GM18499 (cell line): ENCODE results near the gene KIF5A.
"Not testable (repeated sequence)": the region's sequence is repeated elsewhere in the genome, so short reads cannot be mapped to it uniquely, and the experiment has no call there.

Experiments
- ATAC-seq: cut with Tn5 transposase; IDR thresholded peaks from one replicate; pipeline ENCODE4 v1.9.1; 2021; ENCODE audit warnings: moderate number of reproducible peaks; ENCODE audit not compliant: insufficient read depth, unreplicated experiment

The KIF5A gene

DNA sequence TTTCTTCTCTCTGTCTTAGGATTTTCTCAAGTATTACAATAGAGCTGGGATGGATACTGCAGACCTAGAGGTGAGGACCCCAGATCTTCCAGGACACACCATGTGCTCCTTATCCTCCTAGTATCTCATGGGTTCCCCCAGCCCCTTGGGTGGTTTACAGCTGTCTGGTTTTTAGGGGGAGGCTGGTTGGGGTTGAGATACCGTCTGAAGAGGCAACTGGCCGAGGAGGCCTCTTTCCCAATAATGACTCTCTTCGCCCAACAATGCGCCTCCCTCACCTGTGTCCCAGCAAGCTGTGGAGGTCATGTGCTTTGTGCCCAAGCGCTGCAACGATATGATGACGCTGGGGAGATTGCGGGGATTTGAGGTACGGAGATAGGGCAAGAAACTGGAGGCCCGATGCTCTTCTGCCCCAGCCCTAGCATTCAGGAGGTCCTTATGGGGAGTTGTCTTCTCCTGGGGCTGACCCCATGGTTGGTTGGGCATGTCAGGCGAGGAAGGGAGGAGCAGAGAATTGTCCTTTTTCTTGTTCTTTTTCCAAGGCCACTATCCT lies 65.2 kb downstream of the KIF5A start:
- ATAC-seq: no peak

DNA sequence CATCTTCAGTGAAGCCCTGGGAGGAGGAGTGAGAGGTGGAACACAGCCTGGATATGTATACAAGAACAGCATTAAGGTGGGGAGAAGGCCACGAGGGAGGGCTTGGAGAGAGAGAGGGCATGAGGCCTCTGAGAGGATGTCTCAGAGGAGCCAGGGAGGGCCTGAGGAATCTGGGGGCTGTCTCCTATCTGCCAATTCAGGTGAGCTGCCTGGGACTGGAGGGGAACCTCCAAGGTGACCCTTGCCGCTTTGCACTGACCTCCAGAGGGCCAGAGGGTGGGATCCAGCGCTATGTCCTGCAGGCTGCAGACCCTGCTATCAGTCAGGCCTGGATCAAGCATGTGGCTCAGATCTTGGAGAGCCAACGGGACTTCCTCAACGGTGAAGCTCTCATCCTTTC lies 65.8 kb downstream of the KIF5A start:
- ATAC-seq: no peak

DNA sequence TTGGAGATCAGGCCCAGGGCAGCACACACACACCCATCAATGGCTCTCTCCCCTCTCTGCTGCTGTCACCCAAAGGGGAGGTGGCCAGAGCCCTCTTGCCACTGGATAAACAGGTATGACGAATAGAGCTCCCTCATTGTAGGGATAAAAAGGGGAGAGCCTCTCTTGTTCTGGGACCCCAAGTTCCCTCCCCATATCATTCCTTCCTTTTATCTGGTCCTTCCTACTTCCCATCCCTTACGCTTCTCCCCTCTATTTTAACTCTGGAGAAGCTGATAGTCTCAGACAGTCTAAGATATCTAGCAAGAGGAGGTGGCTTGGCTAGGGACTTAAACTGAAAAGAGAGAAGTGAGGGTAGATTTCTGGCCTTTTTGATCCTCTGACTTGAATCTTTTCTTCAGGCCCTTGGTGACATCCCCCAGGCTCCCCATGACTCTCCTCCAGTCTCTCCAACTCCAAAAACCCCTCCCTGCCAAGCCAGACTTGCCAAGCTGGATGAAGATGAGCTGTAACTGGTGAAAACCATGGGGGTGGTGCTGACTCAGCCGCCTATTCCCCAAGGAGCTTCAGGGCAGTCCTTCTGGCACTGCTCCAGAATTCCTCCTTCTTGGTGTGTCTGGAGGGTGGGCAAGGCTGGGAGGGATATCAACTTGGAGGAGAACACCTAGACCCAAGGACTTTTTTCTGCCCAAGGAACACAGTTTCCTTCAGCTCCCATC lies 66.7 kb downstream of the KIF5A start:
- ATAC-seq: no peak

DNA sequence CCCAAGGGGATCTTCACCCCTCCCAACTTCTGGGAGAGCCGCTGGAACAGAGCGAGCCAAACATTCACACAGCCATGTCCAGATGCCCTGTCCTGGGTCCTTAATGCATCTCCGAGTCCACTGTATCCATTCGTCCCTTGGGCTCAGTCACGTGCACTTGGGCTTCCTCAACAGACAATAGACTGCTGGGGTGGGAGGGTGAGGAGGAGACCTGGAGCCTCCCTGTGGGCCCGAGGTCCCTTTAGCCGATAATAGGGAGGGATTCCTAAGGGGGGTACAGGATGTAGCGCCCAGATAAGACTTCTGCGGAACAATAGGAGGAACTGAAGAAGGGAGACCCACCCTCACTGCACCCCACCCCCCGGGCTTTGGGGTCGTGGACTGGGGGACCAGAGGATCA lies 68.1 kb downstream of the KIF5A start:
- ATAC-seq: no peak

DNA sequence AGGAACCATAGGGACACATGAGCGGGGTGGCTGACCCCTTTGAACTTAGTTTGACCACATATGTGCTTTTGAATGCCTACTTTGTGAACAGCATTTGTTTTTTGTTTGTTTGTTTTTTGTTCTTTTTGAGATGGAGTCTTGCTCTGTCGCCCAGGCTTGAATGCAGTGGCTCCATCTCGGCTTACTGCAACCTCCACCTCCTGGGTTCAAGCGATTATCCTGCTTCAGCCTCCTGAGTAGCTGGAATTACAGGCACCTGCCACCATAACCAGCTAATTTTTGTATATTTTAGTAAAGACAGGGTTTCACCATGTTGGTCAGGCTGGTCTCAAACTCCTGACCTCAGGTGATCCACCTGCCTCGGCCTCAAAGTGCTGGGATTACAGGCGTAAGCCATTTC lies 68.6 kb downstream of the KIF5A start:
- ATAC-seq: not testable (repeated sequence)

DNA sequence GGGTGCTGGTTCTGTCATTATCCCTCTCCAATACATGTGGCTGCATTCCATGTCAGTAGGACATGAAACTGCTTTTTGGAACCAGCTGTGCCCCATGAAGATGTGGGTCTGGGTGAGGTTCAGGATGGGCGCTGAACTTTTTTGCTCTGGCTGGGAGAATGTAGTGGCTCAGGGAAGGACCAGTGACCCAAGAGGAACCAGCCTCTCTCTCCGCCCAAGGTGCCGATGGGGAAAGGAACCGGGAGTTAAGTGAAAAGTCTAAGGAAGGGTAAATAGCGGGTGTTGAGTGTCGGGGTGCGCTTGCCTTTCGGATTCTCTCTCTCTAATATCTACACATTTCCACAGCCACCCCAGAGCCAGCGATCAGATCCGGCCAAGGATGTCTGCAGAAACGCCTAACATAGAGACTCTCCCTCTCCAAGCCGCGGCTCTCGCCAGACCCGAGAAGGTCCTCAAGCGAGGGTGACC lies 69.2 kb downstream of the KIF5A start:
- no peak for ATAC-seq

DNA sequence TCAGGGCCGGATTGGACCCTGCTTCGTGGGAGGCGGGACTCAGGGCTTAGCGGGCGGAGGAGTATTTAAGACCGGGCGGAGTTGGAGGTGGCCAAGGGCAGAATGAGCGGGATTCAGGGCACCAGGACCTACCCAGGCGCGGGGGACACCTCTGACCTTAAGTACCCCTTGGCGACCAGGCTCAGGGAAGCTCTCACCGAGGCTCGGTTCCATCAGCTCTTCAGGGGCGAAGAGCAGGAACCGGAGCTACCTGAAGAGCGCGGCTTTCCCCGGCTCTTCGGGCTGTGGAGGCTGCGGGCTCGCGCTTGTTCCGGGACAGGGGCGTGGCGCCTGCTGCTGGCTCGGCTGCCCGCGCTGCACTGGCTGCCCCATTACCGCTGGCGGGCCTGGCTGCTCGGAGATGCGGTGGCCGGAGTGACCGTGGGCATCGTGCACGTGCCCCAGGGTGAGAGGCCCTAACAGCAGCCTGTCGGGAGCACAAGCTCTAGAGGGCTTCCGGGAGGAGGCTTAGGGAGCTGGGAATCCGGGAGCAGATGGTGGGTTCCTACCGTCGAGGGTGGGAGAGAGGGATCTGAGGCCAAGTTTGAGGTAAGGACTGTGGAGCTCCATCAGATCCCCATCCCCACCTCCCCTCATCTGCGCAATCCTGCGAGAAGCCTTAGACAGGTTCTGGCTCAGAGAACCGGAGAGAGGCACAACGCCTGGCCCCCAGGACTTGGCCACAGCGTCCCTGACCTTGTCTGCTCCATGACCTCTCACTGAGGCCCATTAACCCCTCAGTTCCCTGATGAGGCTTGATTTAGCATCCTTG lies 69.8 kb downstream of the KIF5A start:
- no peak for ATAC-seq

DNA sequence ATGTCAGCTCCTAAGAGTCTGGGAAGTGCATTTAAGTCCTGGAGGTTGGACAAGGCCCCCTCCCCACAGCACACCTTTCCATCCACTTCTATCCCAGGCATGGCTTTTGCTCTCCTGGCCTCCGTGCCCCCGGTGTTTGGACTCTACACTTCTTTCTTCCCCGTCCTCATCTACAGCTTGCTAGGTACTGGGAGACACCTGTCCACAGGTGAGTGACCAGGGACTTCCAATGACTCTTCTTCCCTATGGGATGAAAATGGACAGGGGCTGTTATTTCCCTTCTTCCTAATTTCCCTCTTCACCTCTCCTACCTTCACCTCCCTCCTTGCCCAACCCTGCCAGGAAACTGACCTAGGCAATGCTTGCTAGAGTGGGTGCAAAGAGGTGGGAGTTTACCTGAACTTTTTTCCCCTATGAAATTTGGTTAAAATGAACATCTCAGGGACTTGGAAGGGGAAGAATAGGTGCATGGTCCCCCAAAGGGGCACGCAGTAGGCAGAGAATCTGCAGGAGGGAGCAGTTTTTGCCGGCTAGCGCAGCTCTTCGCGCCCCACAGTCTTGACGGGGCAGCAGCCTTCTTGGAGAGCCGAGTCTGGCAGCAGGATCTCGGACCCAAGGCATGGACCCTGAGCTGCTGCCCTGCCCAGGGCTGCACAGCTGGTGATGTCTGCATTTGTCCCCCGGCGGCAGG lies 70.5 kb downstream of the KIF5A start:
- ATAC-seq: no peak

DNA sequence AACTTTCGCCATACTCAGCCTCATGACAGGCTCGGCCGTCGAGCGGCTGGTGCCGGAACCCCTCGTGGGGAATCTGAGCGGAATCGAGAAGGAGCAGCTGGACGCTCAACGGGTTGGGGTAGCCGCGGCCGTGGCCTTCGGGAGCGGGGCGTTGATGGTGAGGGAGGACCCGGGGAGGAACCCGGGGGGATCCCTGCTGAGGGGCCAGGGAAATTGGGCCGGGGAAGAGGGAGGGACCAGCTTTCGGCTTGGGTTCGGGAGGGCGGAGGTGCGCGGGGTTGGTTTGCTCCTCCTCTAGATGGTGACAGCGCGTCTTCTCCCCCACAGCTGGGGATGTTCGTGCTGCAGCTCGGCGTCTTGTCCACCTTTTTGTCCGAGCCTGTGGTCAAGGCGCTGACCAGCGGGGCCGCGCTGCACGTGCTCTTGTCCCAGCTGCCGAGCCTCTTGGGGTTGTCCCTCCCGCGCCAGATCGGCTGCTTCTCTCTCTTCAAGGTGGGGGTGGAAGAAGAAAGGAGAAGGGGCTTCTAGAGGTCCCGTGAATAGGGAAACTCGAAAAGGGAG lies 71.2 kb downstream of the KIF5A start:
- ATAC-seq: no peak

DNA sequence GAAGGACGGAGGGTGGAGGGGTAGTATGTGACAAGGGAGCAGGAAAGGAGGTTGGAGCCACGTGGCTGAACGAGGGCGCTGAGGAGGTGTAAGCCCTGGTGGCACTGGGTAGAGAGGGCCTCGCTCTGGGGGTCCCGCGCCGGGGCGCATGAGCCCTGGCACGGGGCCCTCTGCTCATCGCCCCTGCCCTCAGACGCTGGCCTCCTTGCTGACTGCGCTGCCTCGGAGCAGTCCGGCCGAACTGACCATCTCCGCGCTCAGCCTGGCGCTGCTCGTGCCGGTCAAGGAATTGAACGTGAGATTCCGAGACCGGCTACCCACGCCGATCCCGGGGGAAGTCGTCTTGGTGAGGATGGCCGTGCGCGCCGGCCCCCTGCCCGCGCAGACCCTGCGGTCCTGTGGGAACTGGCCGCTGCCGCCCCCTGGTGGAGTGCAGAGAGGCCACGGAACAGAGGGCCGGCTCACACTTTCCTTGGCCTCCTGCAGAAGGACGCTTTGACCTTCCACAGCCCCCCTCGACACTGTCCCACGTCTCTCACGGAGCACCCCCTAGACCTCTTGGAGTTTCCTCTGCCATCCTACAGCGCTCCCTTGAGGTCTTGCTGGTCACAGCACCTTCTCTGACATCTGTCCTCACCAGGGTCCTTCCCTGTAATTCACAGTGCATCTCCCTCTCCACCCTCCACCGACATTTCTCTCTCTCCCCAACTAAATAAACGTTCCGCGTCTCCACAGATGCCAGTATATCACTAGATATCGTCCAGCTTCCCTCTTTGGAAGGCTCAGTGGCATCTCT lies 71.9 kb downstream of the KIF5A start:
- no peak for ATAC-seq

DNA sequence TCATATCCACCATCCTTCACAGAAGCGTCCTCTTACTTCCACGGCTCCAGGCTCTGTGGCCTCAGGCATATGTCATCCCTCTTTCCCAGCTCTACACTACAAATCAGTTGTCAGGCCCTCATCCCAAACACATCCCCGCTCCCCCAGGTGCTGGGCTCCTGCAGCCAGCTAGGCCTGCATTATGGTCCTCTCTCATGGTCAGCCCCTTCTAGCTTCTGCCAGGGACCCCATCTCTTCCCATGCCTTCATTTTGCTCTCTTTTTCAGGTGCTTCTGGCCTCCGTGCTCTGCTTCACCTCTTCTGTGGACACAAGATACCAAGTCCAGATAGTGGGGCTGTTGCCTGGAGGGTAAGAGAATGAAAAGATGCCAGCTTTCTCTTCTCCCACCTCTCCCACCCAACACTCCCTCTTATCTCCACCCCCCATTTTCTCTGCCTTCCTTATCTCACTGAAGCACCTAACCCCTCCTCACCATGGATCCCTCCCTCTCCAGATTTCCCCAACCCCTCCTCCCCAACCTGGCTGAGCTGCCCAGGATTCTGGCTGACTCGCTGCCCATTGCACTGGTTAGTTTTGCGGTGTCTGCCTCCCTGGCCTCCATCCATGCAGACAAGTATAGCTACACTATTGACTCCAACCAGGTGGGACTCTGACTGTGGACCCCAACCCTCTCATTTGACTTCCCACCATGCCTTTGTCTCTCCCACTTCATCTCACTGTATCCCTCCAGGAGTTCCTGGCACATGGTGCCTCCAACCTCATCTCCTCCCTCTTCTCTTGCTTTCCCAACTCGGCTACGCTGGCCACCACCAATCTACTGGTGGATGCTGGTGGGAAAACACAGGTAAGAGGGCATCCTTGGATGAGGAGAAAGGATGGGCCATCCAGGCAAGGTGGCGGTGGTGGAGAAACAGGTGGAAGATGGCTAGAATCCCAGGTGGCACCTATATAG lies 72.7 kb downstream of the KIF5A start:
- ATAC-seq: no peak

DNA sequence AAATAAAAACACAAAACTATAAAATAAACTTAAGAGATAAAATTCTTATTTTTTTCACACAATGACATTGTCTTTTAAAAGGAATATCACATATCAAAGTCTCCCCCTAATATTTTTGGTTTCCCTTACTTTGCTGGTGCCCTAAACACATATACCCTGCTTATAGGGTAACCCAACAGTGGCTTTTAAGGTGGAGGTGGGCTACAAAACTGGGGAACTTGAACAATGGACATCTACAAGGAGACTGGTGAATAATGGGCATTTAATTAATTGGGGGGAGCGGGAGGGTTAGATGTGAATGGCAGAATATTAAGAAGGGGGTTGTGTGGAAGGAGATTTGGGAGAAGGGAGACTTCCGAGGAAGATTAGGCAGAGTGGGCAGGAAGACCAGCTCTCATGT lies 73.5 kb downstream of the KIF5A start:
- ATAC-seq: no peak

DNA sequence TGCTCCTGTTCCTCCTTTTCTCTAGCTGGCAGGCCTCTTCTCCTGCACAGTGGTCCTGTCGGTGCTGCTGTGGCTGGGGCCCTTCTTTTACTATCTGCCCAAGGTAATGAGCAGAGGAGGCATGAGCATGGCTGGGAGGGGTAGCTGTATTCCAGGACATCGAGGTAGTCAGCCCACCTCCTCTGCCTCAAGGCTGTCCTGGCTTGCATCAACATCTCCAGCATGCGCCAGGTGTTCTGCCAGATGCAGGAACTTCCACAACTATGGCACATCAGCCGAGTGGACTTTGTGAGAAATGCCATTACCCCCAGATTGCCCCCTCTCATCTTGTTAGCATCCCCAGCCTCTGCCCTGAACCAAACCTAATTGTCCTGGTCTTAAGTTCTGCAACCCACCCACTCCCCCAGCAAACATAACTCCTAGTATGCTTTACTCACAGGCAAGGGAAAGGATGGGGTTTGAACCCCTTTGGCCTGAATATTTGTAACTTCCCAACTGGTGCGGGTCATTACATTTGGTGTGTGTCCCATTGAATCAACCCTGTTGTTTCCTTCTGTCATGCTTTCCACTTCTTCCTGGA lies 74.1 kb downstream of the KIF5A start:
- no peak for ATAC-seq

DNA sequence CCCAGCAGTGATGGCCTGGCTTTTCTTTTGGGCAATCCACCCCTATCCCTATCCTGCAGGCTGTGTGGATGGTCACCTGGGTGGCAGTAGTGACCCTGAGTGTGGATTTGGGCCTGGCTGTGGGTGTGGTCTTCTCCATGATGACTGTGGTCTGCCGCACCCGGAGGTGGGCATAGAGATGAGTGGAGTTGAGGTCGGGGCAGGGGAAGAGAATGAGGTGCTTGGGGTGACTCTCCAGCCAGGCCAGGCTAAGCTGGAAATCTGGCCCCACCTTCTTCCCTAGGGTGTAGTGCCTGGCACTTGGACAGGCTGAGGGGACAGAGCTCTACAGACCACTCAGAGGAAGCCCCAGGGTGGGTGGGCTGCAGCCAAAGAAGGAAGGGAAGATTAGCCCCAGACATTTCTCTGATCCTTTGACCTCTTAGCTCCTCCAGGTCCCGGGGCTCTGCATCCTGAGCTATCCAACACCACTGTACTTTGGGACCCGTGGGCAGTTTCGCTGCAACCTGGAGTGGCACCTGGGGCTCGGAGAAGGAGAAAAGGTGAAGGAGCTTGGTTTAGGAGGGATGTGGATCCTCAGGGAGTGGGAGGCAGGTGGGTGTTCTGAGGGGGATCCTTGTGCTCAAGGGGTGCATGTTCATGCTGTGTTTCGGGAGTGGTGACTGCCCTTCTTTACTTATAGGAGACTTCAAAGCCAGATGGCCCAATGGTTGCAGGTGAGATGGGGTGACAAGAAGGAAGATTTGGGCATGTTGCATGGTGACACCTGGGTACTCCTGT lies 74.8 kb downstream of the KIF5A start:
- no peak for ATAC-seq

DNA sequence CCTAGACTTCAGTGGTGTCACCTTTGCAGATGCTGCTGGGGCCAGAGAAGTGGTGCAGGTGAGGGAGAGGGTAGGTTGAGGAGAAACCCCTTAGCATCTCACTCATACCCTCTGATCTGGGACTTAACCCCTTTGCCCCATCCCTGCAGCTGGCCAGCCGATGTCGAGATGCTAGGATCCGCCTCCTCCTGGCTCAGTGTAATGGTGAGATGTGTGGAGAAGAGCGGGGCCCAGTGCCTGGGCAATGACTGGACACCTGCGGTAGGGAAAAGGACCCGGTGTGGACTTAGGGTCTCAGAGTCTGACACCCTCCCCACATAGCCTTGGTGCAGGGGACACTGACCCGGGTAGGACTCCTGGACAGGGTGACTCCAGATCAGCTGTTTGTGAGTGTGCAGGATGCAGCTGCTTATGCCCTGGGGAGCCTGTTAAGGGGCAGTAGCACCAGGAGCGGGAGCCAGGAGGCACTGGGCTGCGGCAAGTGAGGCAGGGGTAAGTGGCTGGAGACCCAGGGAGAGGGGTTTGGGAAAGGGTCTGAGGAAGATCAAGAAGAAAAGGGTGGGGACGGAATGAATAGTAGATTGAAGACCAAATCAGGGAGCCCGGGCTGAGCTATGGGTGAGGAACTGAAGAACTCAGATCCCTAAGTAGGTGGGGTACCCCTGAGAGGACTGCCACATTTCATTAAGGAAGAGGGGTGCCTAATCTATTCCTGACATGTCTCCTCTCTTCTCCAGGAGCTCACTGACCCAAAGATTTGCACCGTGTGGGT lies 75.6 kb downstream of the KIF5A start:
- no peak for ATAC-seq

DNA sequence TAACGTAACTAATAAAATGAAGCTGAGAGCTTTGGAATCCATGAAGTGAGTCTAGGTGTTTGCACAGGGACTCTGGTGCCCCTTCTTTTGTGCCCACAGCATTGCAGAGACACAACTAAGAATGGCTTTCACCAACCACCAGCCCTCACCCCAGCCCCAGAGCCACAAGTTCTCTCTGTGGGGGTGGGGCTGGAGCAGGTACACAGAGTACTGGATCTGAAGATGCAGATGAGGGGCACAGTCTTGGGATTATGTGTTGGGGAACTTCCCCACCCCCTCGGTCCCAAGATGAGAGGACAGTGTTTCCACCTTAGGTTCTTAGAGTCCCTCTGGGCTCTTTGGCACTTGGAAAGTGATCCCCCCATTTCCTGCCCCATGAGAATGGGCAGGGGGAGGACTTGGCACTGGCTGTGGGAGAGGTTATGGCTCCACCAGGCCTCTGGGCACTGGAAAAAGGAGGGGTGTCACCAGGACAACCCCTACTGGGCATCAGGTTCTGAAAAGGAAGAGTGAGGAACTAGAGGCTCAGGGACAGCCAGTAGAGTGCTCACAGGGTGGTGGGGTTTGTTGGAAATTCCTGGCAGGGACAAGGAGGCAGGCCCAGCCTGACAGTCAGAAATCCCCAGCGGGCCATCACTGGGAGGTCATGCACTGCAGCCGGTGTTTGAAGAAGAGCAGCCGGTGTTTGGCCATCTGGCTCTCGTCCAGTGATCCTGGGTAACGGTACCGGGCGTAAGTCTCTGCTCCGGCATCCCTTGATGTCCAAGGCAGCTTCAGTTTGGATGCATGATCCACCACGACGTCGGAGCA lies 76.5 kb downstream of the KIF5A start:
- no peak for ATAC-seq
